Muscle layer of colon (tissue), 2 donors: ENCODE results near the gene KCND2.
"Not testable (repeated sequence)": the region's sequence is repeated elsewhere in the genome, so short reads cannot be mapped to it uniquely, and the experiment has no call there.

Experiments used
- H3K27ac ChIP-seq: one replicate; pipeline ENCODE4 v1.7.0; 2013; ENCODE audit warnings: low read depth, mild to moderate bottlenecking, low read length, moderate library complexity
- H3K27me3 ChIP-seq, 2 donors: one replicate each; pipeline ENCODE4 v1.7.0; 2013; ENCODE audit warnings: low read length in 2 of 2, mild to moderate bottlenecking in 2 of 2; ENCODE audit not compliant: insufficient read depth in 2 of 2, control insufficient read depth in 1 of 2
- H3K36me3 ChIP-seq: one replicate; pipeline ENCODE4 v1.7.0; 2013; ENCODE audit warnings: mild to moderate bottlenecking, low read length; ENCODE audit not compliant: insufficient read depth
- H3K4me1 ChIP-seq: one replicate; pipeline ENCODE4 v1.7.0; 2013; ENCODE audit warnings: mild to moderate bottlenecking, low read length; ENCODE audit not compliant: insufficient read depth
- H3K4me3 ChIP-seq, 2 donors: one replicate each; pipeline ENCODE4 v1.7.0; 2013; ENCODE audit warnings: low read length in 2 of 2, low read depth in 1 of 2, mild to moderate bottlenecking in 1 of 2, moderate library complexity in 1 of 2
- H3K9ac ChIP-seq: one replicate; pipeline ENCODE4 v1.7.0; 2013; ENCODE audit warnings: low read length
- H3K9me3 ChIP-seq: one replicate; pipeline ENCODE4 v1.7.0; 2013; ENCODE audit warnings: mild to moderate bottlenecking, low read length
- donor health status: abdominal sarcoma.
- donor health status: Adenocarcinoma of cecum.

The KCND2 gene

DNA sequence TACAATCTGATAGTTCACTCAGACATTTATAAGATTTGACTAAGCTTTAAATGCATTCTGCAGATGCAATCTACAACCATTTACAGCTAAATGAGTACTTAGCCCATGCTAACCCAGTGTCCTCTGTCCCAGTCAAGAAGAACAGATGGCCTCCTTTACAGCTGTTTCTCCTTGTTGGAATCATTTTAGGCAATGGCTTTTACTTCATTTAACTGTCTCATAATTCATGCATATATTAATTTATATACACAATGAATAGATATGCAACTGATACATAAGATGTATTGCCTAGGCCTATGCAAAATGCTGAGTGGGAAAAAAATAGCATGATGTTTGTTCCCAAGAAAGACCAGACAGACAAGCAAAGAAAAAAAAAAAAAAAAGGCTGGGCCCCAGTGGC is 502.8 kb downstream of the KCND2 start:
- Histone ChIP-seq H3K27ac (no peak overlapping the region), H3K36me3 (no peaks in the 10 kb centered on the region), H3K9ac (no peak overlapping the region), H3K9me3 (no peaks in the 10 kb centered on the region), H3K4me3 (no peak overlapping the region), H3K27me3 (no peaks in the 10 kb centered on the region), H3K4me1 (no peaks in the 10 kb centered on the region)

DNA sequence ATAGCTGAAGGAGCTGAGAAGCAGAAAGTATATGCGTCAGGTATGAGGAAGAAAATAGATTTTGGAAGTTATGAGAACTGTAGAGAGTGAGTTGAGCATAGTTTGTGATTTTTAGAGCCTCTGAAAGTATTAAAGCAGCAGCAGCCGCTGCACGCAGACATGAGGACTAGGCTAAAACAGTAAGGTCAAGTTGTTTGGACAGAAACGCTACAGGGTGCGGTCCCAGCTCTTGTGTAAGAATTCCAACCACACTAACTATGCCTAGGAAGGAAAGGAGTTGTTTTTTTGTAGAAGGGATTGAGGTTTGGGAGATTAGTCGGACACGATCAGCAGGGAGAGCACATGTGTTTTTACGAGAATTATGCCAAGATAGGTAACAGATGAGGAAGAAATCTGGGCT is 506.1 kb downstream of the KCND2 start:
- not testable (repeated sequence) for H3K27ac ChIP-seq, H3K4me1 ChIP-seq, H3K9me3 ChIP-seq, H3K4me3 ChIP-seq, H3K9ac ChIP-seq, H3K36me3 ChIP-seq, H3K27me3 ChIP-seq

DNA sequence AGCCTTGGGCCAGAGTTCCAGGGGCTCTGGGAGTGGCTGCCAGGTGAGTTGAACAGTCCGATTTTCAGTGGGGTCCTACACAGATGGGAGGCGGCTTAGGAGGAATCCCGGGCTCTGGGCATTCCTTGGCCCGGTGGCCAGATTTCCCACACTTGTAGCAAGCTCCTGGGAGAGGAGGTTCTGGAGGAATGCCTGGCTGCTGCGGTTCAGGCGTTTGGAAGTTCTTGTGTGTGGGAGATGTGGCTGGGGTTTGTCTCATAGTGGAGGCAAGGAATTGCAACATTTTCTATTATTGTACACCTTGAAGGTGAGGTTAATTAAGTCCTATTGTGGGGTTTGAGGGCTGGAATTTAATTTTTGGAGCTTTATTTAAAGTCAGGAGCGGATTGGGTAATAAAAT is 507.5 kb downstream of the KCND2 start:
- H3K9ac ChIP-seq, H3K4me3 ChIP-seq, H3K9me3 ChIP-seq, H3K27me3 ChIP-seq, H3K36me3 ChIP-seq, H3K27ac ChIP-seq, H3K4me1 ChIP-seq: not testable (repeated sequence)

DNA sequence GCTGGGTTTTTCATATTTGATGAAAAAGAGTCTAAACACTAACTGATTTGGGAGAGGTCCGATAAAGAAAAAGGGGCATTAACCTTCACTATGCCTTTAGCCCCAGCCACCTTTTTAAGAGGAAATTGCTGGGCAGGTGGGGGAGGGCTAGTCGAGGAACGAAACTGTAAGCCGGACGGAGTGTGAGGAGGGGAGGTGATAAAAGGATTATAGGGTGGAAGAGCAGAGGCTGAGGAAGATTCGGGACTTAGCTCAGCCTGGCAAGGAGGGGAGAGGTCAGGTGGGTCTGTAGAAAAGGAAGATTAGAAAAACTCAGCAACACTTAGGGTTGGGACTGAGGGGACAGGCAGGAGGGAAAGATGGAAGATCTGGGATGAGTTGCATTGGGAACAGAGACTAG is 508.0 kb downstream of the KCND2 start:
- Histone ChIP-seq H3K9ac (no peak overlapping the region), H3K4me3 (no peak overlapping the region), H3K27ac (no peak overlapping the region), H3K27me3 (no peaks in the 10 kb centered on the region), H3K9me3 (no peaks in the 10 kb centered on the region), H3K36me3 (no peaks in the 10 kb centered on the region), H3K4me1 (no peaks in the 10 kb centered on the region)

DNA sequence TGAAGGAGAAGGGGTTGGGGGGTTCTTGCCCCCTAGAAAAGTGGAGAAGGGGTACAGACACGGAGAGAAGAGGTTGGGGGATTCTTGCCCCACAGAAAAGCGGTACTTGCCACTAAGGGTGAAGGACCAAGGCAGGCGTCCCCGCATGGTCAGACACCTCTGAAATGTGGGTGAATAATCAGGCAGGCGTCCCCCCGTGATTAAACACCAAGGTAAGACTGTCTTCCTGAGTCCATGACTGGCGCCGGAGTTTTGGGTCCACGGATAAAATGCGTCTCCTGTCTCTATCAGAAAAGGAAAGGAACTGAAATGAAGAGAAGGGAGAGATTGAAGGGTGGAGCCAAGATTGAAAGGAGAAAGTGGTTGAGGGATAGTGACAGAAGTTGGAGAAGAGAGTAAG is 508.9 kb downstream of the KCND2 start:
- H3K4me1 ChIP-seq, H3K4me3 ChIP-seq, H3K9ac ChIP-seq, H3K27me3 ChIP-seq, H3K9me3 ChIP-seq, H3K36me3 ChIP-seq, H3K27ac ChIP-seq: not testable (repeated sequence)

GRCh38 chr7:120783273-120783672 is 510.3 kb downstream of the KCND2 start:
- Histone ChIP-seq H3K4me3 (no peak overlapping the region), H3K27me3 (no peaks in the 10 kb centered on the region), H3K4me1 (no peaks in the 10 kb centered on the region), H3K9me3 (no peaks in the 10 kb centered on the region), H3K27ac (no peak overlapping the region), H3K9ac (no peak overlapping the region), H3K36me3 (no peaks in the 10 kb centered on the region)

GRCh38 chr7:120783721-120784120 is 510.7 kb downstream of the KCND2 start:
- Histone ChIP-seq H3K4me3 (no peak overlapping the region), H3K9ac (no peak overlapping the region), H3K9me3 (no peaks in the 10 kb centered on the region), H3K36me3 (no peaks in the 10 kb centered on the region), H3K4me1 (no peaks in the 10 kb centered on the region), H3K27ac (no peak overlapping the region), H3K27me3 (no peaks in the 10 kb centered on the region)

DNA sequence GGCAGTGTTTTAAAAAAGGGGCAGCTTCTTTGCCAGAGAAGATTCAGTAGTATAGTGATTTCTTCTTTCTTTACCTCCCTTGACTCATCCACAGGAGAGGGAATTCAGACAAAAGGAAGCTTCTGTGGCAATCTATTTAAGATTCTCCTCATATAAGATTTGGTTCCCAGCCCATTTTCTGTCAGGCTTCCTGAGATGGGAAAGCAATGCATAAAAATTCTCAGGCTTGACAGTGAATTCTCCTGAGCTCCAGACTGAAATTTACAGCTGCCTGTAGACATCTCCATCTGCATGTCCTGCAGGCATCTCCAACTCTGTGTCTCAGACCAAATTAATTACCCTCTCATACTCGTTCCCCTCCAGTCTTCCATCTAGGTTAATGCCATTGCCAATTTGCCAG is 512.1 kb downstream of the KCND2 start:
- Histone ChIP-seq H3K27ac (no peak overlapping the region), H3K27me3 (no peaks in the 10 kb centered on the region), H3K36me3 (no peaks in the 10 kb centered on the region), H3K9me3 (no peaks in the 10 kb centered on the region), H3K4me1 (no peaks in the 10 kb centered on the region), H3K9ac (no peak overlapping the region), H3K4me3 (no peak overlapping the region)

- H3K36me3 ChIP-seq: no peaks in the 10 kb centered on the region
- H3K27me3 ChIP-seq: no peaks in the 10 kb centered on the region
- peaks cover 6% of the 10 kb centered on the region for H3K4me1 ChIP-seq
- H3K27ac ChIP-seq: no peak overlapping the region
- H3K9ac ChIP-seq: no peak overlapping the region
- no peaks in the 10 kb centered on the region for H3K9me3 ChIP-seq
- H3K4me3 ChIP-seq: no peak overlapping the region
Observed at GRCh38 chr7:120792091-120792860, 519.3 kb downstream of the KCND2 start.

DNA sequence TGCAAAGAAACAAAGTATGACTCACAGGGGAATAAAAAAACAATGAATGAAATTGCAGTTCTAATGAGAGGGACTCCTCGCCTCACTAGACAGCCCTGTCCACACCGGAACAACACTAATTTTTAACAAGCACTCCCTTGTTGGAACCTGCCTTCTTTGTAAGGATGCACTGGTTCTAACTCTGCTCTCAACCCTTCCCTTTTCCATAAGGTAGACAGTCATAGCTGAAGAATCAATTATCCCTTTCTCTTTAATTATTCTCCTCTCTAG is 519.8 kb downstream of the KCND2 start:
- H3K9me3 ChIP-seq: no peaks in the 10 kb centered on the region
- no peaks in the 10 kb centered on the region for H3K36me3 ChIP-seq
- H3K9ac ChIP-seq: no peak overlapping the region
- H3K27me3 ChIP-seq: no peaks in the 10 kb centered on the region
- H3K4me3 ChIP-seq: no peak overlapping the region
- H3K27ac ChIP-seq: no peak overlapping the region
- peaks cover 6% of the 10 kb centered on the region for H3K4me1 ChIP-seq

- no peaks in the 10 kb centered on the region for H3K27me3 ChIP-seq
- no peaks in the 10 kb centered on the region for H3K9me3 ChIP-seq
- no peak overlapping the region for H3K9ac ChIP-seq
- no peaks in the 10 kb centered on the region for H3K36me3 ChIP-seq
- H3K4me3 ChIP-seq: no peak overlapping the region
- H3K27ac ChIP-seq: no peak overlapping the region
- H3K4me1 ChIP-seq: peaks cover 6% of the 10 kb centered on the region
Observed at GRCh38 chr7:120793213-120793936, 520.4 kb downstream of the KCND2 start.

DNA sequence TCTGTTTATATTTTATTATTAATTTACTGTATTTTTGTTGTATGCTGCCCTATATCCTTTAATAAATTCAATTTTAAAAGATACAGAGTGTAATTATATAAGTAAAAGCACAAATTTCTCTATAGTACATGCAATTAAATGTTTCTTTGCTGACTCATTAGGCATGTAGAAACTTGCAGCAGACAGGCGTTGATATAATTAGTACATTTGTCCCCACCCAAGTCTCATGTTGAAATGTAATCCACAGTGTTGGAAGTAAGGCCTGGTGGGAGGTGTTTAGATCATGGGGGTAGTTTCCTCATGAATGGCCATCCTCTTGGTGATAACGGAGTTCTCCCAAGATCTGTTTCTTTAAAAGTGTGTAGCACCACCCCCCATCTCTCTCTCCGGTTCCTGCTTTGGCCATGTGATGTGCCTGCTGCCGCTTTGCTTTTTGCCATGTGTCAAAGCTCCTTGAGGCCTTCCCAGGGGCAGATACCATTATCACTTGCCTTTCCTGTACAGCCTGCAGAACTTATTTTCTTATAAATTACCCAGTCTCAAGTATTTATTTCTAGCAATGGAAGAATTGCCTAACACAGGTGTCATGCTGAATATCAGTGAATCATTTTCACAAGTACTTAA is 521.2 kb downstream of the KCND2 start:
- no peak overlapping the region for H3K27ac ChIP-seq
- H3K9me3 ChIP-seq: no peaks in the 10 kb centered on the region
- peaks cover 6% of the 10 kb centered on the region for H3K4me1 ChIP-seq
- H3K4me3 ChIP-seq: no peak overlapping the region
- no peaks in the 10 kb centered on the region for H3K27me3 ChIP-seq
- no peak overlapping the region for H3K9ac ChIP-seq
- no peaks in the 10 kb centered on the region for H3K36me3 ChIP-seq
